ENCODE results near the gene ZNF518B. TPM values are rescaled to one million over a fixed set of nuclear protein-coding genes. Genes with fewer than 3 reads are reported as not detected.

The ZNF518B gene
- total and polyA plus RNA-seq, 9 of the 15 experiments (the other 6 are each of a cell fraction or from before 2014, with no cell fraction given), result 13.1 to 48.9 (median 37.5) TPM

GRCh38 chr4:10461091-10461849, 4.0 kb upstream of the ZNF518B start (continued):
- TF ChIP-seq THRA (IDR thresholded peaks at IDR 0.05) (no peak), RCOR1 (IDR thresholded peaks at IDR 0.05; ENCODE audit: borderline replicate concordance in 1 of 2, low read depth in 2 of 2, low read length in 2 of 2) (peak in 1 of 2 experiments; percentile 65; a peak in 2 of 4 replicates), ZNF76 (CRISPR knock-in tag; IDR thresholded peaks at IDR 0.05; ENCODE audit: borderline replicate concordance) (0 out of 2 replicates have a peak, but pooled peaks have one; percentile 37), TOE1 (IDR thresholded peaks at IDR 0.05; ENCODE audit: borderline replicate concordance) (no peak), TOE1 (CRISPR knock-in tag; IDR thresholded peaks at IDR 0.05; ENCODE audit: borderline replicate concordance, low read depth) (0 out of 2 replicates have a peak, but pooled peaks have one; percentile 49), FOXA1 (IDR thresholded peaks at IDR 0.05; ENCODE audit: borderline replicate concordance) (no peak), MCM2 (IDR thresholded peaks at IDR 0.05; ENCODE audit: low read depth) (no peak), E2F4 (CRISPR knock-in tag; IDR thresholded peaks at IDR 0.05; ENCODE audit: low read depth) (peak; percentile 54; the same call in 1 of the 2 replicates), ARID4B (CRISPR knock-in tag; IDR thresholded peaks at IDR 0.05) (no peak), NFIC (IDR thresholded peaks at IDR 0.05) (no peak), ADNP (tag; IDR thresholded peaks at IDR 0.05) (peak; percentile 68; the same call in 1 of the 2 replicates)

All from K562 (cell line).